SK-N-MC (cell line): Measurements from ENCODE around the gene RAB37.

Experiments
- DNase-seq: peaks from one replicate; pipeline ENCODE4 v3.0.0-alpha.2; 2011; ENCODE audit warnings: low read depth, low spot score
- H3K27ac ChIP-seq: fragments of 200-600 bp; sonication (generic); 2 replicates; pipeline ENCODE4 v1.5.1; 2016; ENCODE audit warnings: mixed run types
- H3K36me3 ChIP-seq: fragments of 200-600 bp; sonication (generic); 2 replicates; pipeline ENCODE4 v1.6.1; 2017; ENCODE audit warnings: antibody characterized with exemption, low read length, mixed read lengths; ENCODE audit not compliant: insufficient read depth
- H3K4me3 ChIP-seq: fragments of 200-600 bp; sonication (generic); 2 replicates; pipeline ENCODE4 v1.5.1; 2016
- H3K9ac ChIP-seq: fragments of 200-600 bp; sonication (generic); 2 replicates; pipeline ENCODE4 v1.8.0; 2017; ENCODE audit warnings: mixed run types, mixed read lengths; ENCODE audit not compliant: insufficient read length
- H3K9me3 ChIP-seq: fragments of 200-600 bp; sonication (generic); 2 replicates; pipeline ENCODE4 v1.6.1; 2017; ENCODE audit warnings: low read depth, mild to moderate bottlenecking, antibody characterized with exemption, low read length, moderate library complexity, mixed read lengths
- EZH2 ChIP-seq: fragments of 200-600 bp; sonication (generic); IDR thresholded peaks from one replicate; pipeline ENCODE4 v1.6.1; 2017; ENCODE audit warnings: antibody characterized with exemption
- FOXP2 ChIP-seq: optimal IDR thresholded peaks from 2 replicates; pipeline ENCODE3; 2011; ENCODE audit warnings: mild to moderate bottlenecking, moderate library complexity; ENCODE audit not compliant: insufficient read depth; ENCODE audit errors: extremely low read length, control extremely low read depth
- POLR2AphosphoS5 ChIP-seq: IDR thresholded peaks from 2 replicates; pipeline ENCODE4 v1.6.1; 2012; ENCODE audit warnings: mild to moderate bottlenecking, low read depth, low read length, borderline replicate concordance

RAB37 gene

GRCh38 chr17:74745548-74746177 is 8.6 kb downstream of the RAB37 start:
- no peaks in the 10 kb centered on the region for H3K36me3 ChIP-seq
- TF ChIP-seq POLR2AphosphoS5 (no peak), EZH2 (no peak), FOXP2 (no peak)
- H3K9me3 ChIP-seq = no peaks in the 10 kb centered on the region
- no peak overlapping the region for H3K4me3 ChIP-seq
- no peak overlapping the region for H3K27ac ChIP-seq
- H3K9ac ChIP-seq = no peak overlapping the region
- DNase-seq = no peak

- DNase-seq = no peak
- H3K27ac ChIP-seq = no peak overlapping the region
Observed at GRCh38 chr17:74746376-74746775, 9.3 kb downstream of the RAB37 start.

GRCh38 chr17:74746922-74747321 is 9.9 kb downstream of the RAB37 start:
- H3K9me3 ChIP-seq = no peaks in the 10 kb centered on the region
- TF ChIP-seq FOXP2 (no peak), EZH2 (no peak), POLR2AphosphoS5 (no peak)
- H3K36me3 ChIP-seq = no peaks in the 10 kb centered on the region
- no peak overlapping the region for H3K4me3 ChIP-seq
- DNase-seq = no peak
- no peak overlapping the region for H3K9ac ChIP-seq
- H3K27ac ChIP-seq = no peak overlapping the region

More at GRCh38 chr17:74746376-74746775, 9.3 kb downstream of the RAB37 start:
- H3K9me3 ChIP-seq = no peaks in the 10 kb centered on the region
- TF ChIP-seq EZH2 (no peak), FOXP2 (no peak), POLR2AphosphoS5 (no peak)
- no peak overlapping the region for H3K4me3 ChIP-seq
- H3K9ac ChIP-seq = no peak overlapping the region
- H3K36me3 ChIP-seq = no peaks in the 10 kb centered on the region

- H3K27ac ChIP-seq = no peak overlapping the region
Observed at GRCh38 chr17:74748279-74748528, 11.1 kb downstream of the RAB37 start.

GRCh38 chr17:74748529-74749278 is 11.6 kb downstream of the RAB37 start, which contains the start of gene NHERF1:
Gene NHERF1, plus strand, starts transcription at chr17:74748628. Its CDS starts 219 bp downstream, at chr17:74748847.
- no peak for DNase-seq
- Histone ChIP-seq H3K4me3 (peak within 1 kb of the TSS; percentile 85), H3K9me3 (no peaks in the 10 kb centered on the region), H3K9ac (peak within 1 kb of the TSS; percentile 45), H3K36me3 (no peaks in the 10 kb centered on the region), H3K27ac (no peak within 1 kb of the TSS)
- TF ChIP-seq EZH2 (no peak), POLR2AphosphoS5 (peak; percentile 85)

More at GRCh38 chr17:74748279-74748528, 11.1 kb downstream of the RAB37 start:
- Histone ChIP-seq H3K9ac (no peak overlapping the region), H3K4me3 (peak overlapping the region; percentile 85), H3K9me3 (no peaks in the 10 kb centered on the region), H3K36me3 (no peaks in the 10 kb centered on the region)
- TF ChIP-seq FOXP2 (no peak), POLR2AphosphoS5 (no peak)
- no peak for DNase-seq

GRCh38 chr17:74749279-74750038 is 12.4 kb downstream of the RAB37 start:
- Histone ChIP-seq H3K9me3 (no peaks in the 10 kb centered on the region), H3K36me3 (no peaks in the 10 kb centered on the region), H3K4me3 (peak overlapping the region; percentile 85), H3K27ac (no peak overlapping the region), H3K9ac (peak overlapping the region; percentile 9)
- no peak for DNase-seq
- TF ChIP-seq POLR2AphosphoS5 = no peak
- TF ChIP-seq EZH2 = no peak
- no peak for TF ChIP-seq FOXP2

GRCh38 chr17:74750039-74750326 is 12.9 kb downstream of the RAB37 start:
- H3K9ac ChIP-seq = no peak overlapping the region
- no peak overlapping the region for H3K27ac ChIP-seq
- TF ChIP-seq EZH2 = no peak
- no peak for TF ChIP-seq FOXP2
- TF ChIP-seq POLR2AphosphoS5 = no peak
- DNase-seq = no peak
- no peaks in the 10 kb centered on the region for H3K36me3 ChIP-seq
- H3K9me3 ChIP-seq = no peaks in the 10 kb centered on the region
- peak overlapping the region; percentile 85 for H3K4me3 ChIP-seq

GRCh38 chr17:74750327-74751069 is 13.4 kb downstream of the RAB37 start:
- peak overlapping the region; percentile 85; the same call in 1 of the 2 replicates for H3K4me3 ChIP-seq
- no peak for DNase-seq
- no peak overlapping the region for H3K27ac ChIP-seq
- no peaks in the 10 kb centered on the region for H3K36me3 ChIP-seq
- no peak overlapping the region for H3K9ac ChIP-seq
- no peaks in the 10 kb centered on the region for H3K9me3 ChIP-seq
- TF ChIP-seq FOXP2 (no peak), EZH2 (no peak), POLR2AphosphoS5 (no peak)
